ENCODE results near the gene ERP29.

GRCh38 chr12:112015938-112016337, 2.7 kb downstream of the ERP29 start:
- TF ChIP-seq, protein P1, sequence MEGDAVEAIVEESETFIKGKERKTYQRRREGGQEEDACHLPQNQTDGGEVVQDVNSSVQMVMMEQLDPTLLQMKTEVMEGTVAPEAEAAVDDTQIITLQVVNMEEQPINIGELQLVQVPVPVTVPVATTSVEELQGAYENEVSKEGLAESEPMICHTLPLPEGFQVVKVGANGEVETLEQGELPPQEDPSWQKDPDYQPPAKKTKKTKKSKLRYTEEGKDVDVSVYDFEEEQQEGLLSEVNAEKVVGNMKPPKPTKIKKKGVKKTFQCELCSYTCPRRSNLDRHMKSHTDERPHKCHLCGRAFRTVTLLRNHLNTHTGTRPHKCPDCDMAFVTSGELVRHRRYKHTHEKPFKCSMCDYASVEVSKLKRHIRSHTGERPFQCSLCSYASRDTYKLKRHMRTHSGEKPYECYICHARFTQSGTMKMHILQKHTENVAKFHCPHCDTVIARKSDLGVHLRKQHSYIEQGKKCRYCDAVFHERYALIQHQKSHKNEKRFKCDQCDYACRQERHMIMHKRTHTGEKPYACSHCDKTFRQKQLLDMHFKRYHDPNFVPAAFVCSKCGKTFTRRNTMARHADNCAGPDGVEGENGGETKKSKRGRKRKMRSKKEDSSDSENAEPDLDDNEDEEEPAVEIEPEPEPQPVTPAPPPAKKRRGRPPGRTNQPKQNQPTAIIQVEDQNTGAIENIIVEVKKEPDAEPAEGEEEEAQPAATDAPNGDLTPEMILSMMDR (IDR thresholded peaks at IDR 0.05): no peak
- no peak for TF ChIP-seq POLR2A (IDR thresholded peaks at IDR 0.05)
